Neuron (in vitro differentiated cells): ENCODE results near the gene CDC42BPA.
"Not testable (repeated sequence)": the region's sequence is repeated elsewhere in the genome, so short reads cannot be mapped to it uniquely, and the experiment has no call there.

Experiments
- H2AFZ ChIP-seq: one replicate; pipeline ENCODE4 v1.6.1; 2013; ENCODE audit warnings: low read depth, mild to moderate bottlenecking, inconsistent platforms, low read length, moderate library complexity
- H3K27me3 ChIP-seq: one replicate; pipeline ENCODE4 v1.6.1; 2013; ENCODE audit warnings: low read length; ENCODE audit not compliant: insufficient read depth
- H3K36me3 ChIP-seq: one replicate; pipeline ENCODE4 v1.6.1; 2013; ENCODE audit warnings: low read length; ENCODE audit not compliant: insufficient read depth
- H3K4me1 ChIP-seq: one replicate; pipeline ENCODE4 v1.6.1; 2013; ENCODE audit warnings: low read length; ENCODE audit not compliant: insufficient read depth
- H3K4me3 ChIP-seq: 2 replicates; pipeline ENCODE4 v1.5.1; 2013; ENCODE audit warnings: mild to moderate bottlenecking, low read length, moderate library complexity
- H3K9me3 ChIP-seq: one replicate; pipeline ENCODE4 v1.6.1; 2013; ENCODE audit warnings: low read length

The CDC42BPA gene

GRCh38 chr1:227131193-227131592 is 187.1 kb downstream of the CDC42BPA start:
- Histone ChIP-seq H3K27me3 (no peaks in the 10 kb centered on the region), H3K4me3 (no peak overlapping the region)

GRCh38 chr1:227127891-227128290 is 190.4 kb downstream of the CDC42BPA start:
- H3K27me3 ChIP-seq, result no peaks in the 10 kb centered on the region
- H3K4me1 ChIP-seq, result no peaks in the 10 kb centered on the region
- no peak overlapping the region for H3K4me3 ChIP-seq
- peaks cover 3% of the 10 kb centered on the region for H3K36me3 ChIP-seq
- no peak overlapping the region for H2AFZ ChIP-seq
- H3K9me3 ChIP-seq, result peaks cover 3% of the 10 kb centered on the region

More at GRCh38 chr1:227131193-227131592, 187.1 kb downstream of the CDC42BPA start:
- H3K36me3 ChIP-seq, result peaks cover 9% of the 10 kb centered on the region
- H2AFZ ChIP-seq, result no peak overlapping the region
- no peaks in the 10 kb centered on the region for H3K4me1 ChIP-seq
- H3K9me3 ChIP-seq, result peaks cover 3% of the 10 kb centered on the region

- no peaks in the 10 kb centered on the region for H3K4me1 ChIP-seq
- no peak overlapping the region for H2AFZ ChIP-seq
- H3K4me3 ChIP-seq, result no peak overlapping the region
- H3K9me3 ChIP-seq, result no peaks in the 10 kb centered on the region
- no peaks in the 10 kb centered on the region for H3K27me3 ChIP-seq
- peaks cover 3% of the 10 kb centered on the region for H3K36me3 ChIP-seq
Measured at GRCh38 chr1:227125929-227126545, 192.3 kb downstream of the CDC42BPA start.

- Histone ChIP-seq H3K4me1 (no peaks in the 10 kb centered on the region), H2AFZ (no peak overlapping the region), H3K27me3 (no peaks in the 10 kb centered on the region), H3K36me3 (peaks cover 5% of the 10 kb centered on the region), H3K9me3 (no peaks in the 10 kb centered on the region), H3K4me3 (no peak overlapping the region)
Measured at GRCh38 chr1:227124473-227124872, 193.8 kb downstream of the CDC42BPA start.

- Histone ChIP-seq H2AFZ (no peak overlapping the region), H3K4me3 (no peak overlapping the region), H3K9me3 (no peaks in the 10 kb centered on the region), H3K4me1 (no peaks in the 10 kb centered on the region), H3K27me3 (no peaks in the 10 kb centered on the region), H3K36me3 (peaks cover 2% of the 10 kb centered on the region)
Measured at GRCh38 chr1:227120826-227121225, 197.5 kb downstream of the CDC42BPA start.

GRCh38 chr1:227112538-227112937 is 205.8 kb downstream of the CDC42BPA start:
- peaks cover 12% of the 10 kb centered on the region for H3K36me3 ChIP-seq
- H3K27me3 ChIP-seq, result no peaks in the 10 kb centered on the region
- H3K4me3 ChIP-seq, result no peak overlapping the region
- H3K9me3 ChIP-seq, result no peaks in the 10 kb centered on the region
- H3K4me1 ChIP-seq, result no peaks in the 10 kb centered on the region
- no peak overlapping the region for H2AFZ ChIP-seq

- H3K4me1 ChIP-seq, result no peaks in the 10 kb centered on the region
- H3K36me3 ChIP-seq, result peaks cover 19% of the 10 kb centered on the region
- H2AFZ ChIP-seq, result no peak overlapping the region
- no peaks in the 10 kb centered on the region for H3K27me3 ChIP-seq
- peaks cover 4% of the 10 kb centered on the region for H3K9me3 ChIP-seq
- no peak overlapping the region for H3K4me3 ChIP-seq
Measured at GRCh38 chr1:227111782-227112181, 206.5 kb downstream of the CDC42BPA start.

GRCh38 chr1:227105291-227105690 is 213.0 kb downstream of the CDC42BPA start:
- H3K36me3 ChIP-seq, result peaks cover 23% of the 10 kb centered on the region
- not testable (repeated sequence) for H3K4me3 ChIP-seq, H3K27me3 ChIP-seq, H3K9me3 ChIP-seq, H3K4me1 ChIP-seq, H2AFZ ChIP-seq

GRCh38 chr1:227102056-227102455 is 216.2 kb downstream of the CDC42BPA start:
- Histone ChIP-seq H3K4me1 (no peaks in the 10 kb centered on the region), H3K4me3 (no peak overlapping the region), H3K27me3 (no peaks in the 10 kb centered on the region), H3K9me3 (peaks cover 3% of the 10 kb centered on the region), H3K36me3 (peaks cover 27% of the 10 kb centered on the region), H2AFZ (no peak overlapping the region)

- no peaks in the 10 kb centered on the region for H3K27me3 ChIP-seq
- no peak overlapping the region for H2AFZ ChIP-seq
- no peaks in the 10 kb centered on the region for H3K9me3 ChIP-seq
- no peaks in the 10 kb centered on the region for H3K4me1 ChIP-seq
- no peak overlapping the region for H3K4me3 ChIP-seq
- H3K36me3 ChIP-seq, result peaks cover 19% of the 10 kb centered on the region
Measured at GRCh38 chr1:227094249-227094966, 223.9 kb downstream of the CDC42BPA start.

GRCh38 chr1:227093309-227093708 is 225.0 kb downstream of the CDC42BPA start:
- Histone ChIP-seq H3K4me1 (no peaks in the 10 kb centered on the region), H3K4me3 (no peak overlapping the region), H2AFZ (no peak overlapping the region), H3K27me3 (no peaks in the 10 kb centered on the region), H3K9me3 (no peaks in the 10 kb centered on the region), H3K36me3 (peaks cover 13% of the 10 kb centered on the region)

- Histone ChIP-seq H3K4me3 (no peak overlapping the region), H3K36me3 (peaks cover 13% of the 10 kb centered on the region), H2AFZ (no peak overlapping the region), H3K27me3 (no peaks in the 10 kb centered on the region), H3K9me3 (no peaks in the 10 kb centered on the region), H3K4me1 (no peaks in the 10 kb centered on the region)
Measured at GRCh38 chr1:227092069-227092468, 226.2 kb downstream of the CDC42BPA start.

- H3K27me3 ChIP-seq, result no peaks in the 10 kb centered on the region
Measured at GRCh38 chr1:227086636-227087035, 231.7 kb downstream of the CDC42BPA start.

More at GRCh38 chr1:227086636-227087035, 231.7 kb downstream of the CDC42BPA start:
- Histone ChIP-seq H2AFZ (no peak overlapping the region), H3K4me3 (no peak overlapping the region), H3K36me3 (peaks cover 8% of the 10 kb centered on the region), H3K4me1 (no peaks in the 10 kb centered on the region), H3K9me3 (peaks cover 3% of the 10 kb centered on the region)
